GM10266 (cell line): ENCODE measurements around the gene PITPNM3.

Experiments
- DNase-seq: peaks from one replicate; pipeline ENCODE4 v3.0.0; 2012; ENCODE audit errors: extremely low spot score
- CTCF ChIP-seq: IDR thresholded peaks from 2 replicates; pipeline ENCODE4 v1.5.1; 2012; ENCODE audit warnings: mild to moderate bottlenecking, low read depth; ENCODE audit not compliant: control insufficient read depth, insufficient read depth; ENCODE audit errors: missing control alignments

PITPNM3 gene

GRCh38 chr17:6525731-6526130 lies 30.6 kb downstream of the PITPNM3 start:
- DNase-seq: no peak
- no peak for TF ChIP-seq CTCF

GRCh38 chr17:6525141-6525540 lies 31.2 kb downstream of the PITPNM3 start:
- no peak for DNase-seq
- TF ChIP-seq CTCF: no peak

GRCh38 chr17:6524520-6524919 lies 31.8 kb downstream of the PITPNM3 start:
- TF ChIP-seq CTCF: no peak

GRCh38 chr17:6523809-6524355 lies 32.5 kb downstream of the PITPNM3 start:
- TF ChIP-seq CTCF: no peak
- no peak for DNase-seq

More at GRCh38 chr17:6524520-6524919, 31.8 kb downstream of the PITPNM3 start:
- DNase-seq: no peak

- no peak for DNase-seq
- no peak for TF ChIP-seq CTCF
Observed at GRCh38 chr17:6523330-6523729, 33.0 kb downstream of the PITPNM3 start.

GRCh38 chr17:6521586-6521985 lies 34.8 kb downstream of the PITPNM3 start:
- TF ChIP-seq CTCF: no peak
- DNase-seq: no peak

GRCh38 chr17:6517062-6517461 lies 39.3 kb downstream of the PITPNM3 start:
- no peak for DNase-seq

More at GRCh38 chr17:6517062-6517461, 39.3 kb downstream of the PITPNM3 start:
- no peak for TF ChIP-seq CTCF
